GM18873 (cell line): ENCODE results near the gene EP400.
"Not testable (repeated sequence)": the region's sequence is repeated elsewhere in the genome, so short reads cannot be mapped to it uniquely, and the experiment has no call there.

ENCODE experiments used
- ATAC-seq: cut with Tn5 transposase; IDR thresholded peaks from one replicate; pipeline ENCODE4 v1.9.1; 2021; ENCODE audit warnings: mild to moderate bottlenecking, moderate library complexity, moderate number of reproducible peaks; ENCODE audit not compliant: unreplicated experiment, low FRiP score

EP400 gene

DNA sequence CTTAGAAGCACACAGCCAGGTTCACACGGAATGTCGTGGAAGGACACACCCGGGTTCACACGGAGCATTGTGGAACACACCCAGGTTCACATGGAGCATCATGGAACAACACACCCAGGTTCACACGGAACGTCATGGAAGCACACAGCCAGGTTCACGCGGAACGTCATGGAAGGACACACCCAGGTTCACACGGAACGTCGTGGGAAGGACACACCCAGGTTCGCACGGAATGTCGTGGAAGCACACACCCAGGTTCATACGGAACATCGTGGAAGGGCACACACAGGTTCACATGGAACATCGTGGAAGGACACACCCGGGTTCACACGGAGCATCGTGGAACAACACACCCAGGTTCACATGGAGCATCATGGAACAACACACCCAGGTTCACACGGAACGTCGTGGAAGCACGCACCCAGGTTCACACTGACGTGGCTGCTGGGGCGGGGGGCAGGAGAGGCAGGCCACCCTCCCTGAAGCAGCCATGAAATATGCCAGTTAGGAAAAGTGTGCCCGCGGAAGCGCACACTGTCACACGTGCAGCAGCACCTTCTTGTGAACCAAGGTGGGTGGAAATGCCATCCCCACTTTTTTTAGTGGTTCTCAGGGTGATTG lies 86.4 kb downstream of the EP400 start:
- no peak for ATAC-seq

GRCh38 chr12:132040906-132041606 lies 91.3 kb downstream of the EP400 start:
- ATAC-seq, result no peak

DNA sequence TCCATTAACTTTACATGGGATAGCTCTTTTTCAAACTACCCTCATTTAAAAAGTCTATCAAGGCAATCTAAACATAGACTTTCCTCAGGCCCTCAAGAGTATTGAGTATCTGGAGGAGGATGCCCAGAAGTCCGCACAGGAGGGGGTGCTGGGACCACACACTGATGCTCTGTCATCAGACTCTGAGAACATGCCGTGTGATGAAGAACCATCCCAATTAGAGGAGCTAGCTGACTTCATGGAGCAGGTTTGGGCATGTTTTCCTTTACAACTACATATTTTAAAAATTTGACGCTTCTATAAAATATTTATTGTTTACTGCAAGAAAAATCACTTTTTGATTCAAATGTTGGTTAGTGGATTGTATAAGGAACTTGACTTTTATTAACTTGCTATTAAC lies 93.5 kb downstream of the EP400 start:
- no peak for ATAC-seq

- ATAC-seq, result no peak
Measured at GRCh38 chr12:132043770-132044467, 94.2 kb downstream of the EP400 start.

DNA sequence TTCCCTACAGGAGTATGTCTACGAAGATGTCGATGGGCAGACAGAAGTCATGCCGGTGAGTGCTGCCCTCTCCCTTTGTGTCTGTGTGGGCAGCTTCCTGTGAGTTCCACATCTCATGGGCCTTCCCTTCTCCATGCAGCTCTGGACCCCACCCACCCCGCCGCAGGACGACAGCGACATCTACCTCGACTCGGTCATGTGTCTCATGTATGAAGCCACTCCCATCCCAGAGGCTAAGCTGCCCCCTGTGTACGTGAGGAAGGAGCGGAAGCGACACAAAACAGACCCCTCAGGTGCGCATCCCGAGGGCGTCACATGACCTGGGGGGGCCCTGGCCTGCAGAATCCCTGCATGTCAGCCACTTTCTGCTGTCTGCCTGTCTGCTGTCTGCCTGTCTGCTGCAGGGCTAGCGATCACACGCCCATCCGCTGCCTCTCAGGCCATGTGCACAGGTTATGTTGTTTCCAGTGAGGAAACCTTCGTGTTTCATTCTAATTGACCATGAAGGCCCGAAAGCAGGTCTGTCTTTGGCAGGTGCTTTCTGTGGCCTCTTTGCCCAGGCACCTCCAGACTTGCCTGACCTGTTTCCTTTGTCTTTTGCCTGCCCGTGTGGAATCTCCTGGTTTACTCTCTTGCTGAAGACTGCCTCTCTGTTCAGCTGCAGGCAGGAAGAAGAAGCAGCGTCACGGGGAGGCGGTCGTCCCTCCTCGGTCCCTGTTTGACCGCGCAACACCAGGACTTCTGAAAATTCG lies 95.1 kb downstream of the EP400 start:
- ATAC-seq, result no peak

- ATAC-seq, result no peak
Measured at GRCh38 chr12:132045751-132046150, 96.0 kb downstream of the EP400 start.

- no peak for ATAC-seq
Measured at GRCh38 chr12:132046561-132046960, 96.8 kb downstream of the EP400 start.

DNA sequence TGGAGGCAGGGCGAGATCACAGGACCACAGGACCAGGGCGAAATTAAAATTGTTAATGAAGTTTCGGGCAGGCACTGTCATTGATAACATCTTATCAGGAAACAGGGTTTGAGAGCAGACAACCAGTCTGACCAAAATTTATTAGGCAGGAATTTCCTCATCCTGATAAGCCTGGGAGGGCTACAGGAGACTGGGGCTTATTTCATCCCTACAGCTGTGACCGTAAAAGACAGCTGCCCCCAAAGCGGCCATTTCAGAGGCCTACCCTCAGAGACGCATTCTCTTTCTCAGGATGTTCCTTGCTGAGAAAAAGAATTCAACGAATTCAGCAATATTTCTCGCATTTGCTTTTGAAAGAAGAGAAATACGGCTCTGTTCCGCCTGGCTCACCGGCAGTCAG lies 97.9 kb downstream of the EP400 start:
- ATAC-seq, result not testable (repeated sequence)

DNA sequence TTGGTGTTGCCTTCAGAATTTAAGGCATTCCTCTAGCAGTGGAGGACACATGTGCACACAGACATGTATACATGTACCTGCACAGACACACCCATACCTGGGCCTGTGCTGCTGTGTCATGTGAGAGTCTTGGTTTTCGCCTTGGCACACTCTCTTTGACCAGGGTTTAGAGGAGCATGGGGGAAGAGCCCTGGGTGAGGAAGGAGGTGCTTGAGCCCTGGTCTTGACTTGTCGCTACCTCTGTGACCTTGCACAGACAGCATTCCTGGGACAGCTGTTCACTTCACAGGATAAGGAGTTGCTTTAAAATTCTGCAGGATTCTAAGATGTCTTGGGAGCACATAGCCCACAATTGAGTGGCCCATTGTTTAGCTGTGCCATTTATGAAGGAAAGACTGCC lies 99.7 kb downstream of the EP400 start:
- ATAC-seq, result no peak

DNA sequence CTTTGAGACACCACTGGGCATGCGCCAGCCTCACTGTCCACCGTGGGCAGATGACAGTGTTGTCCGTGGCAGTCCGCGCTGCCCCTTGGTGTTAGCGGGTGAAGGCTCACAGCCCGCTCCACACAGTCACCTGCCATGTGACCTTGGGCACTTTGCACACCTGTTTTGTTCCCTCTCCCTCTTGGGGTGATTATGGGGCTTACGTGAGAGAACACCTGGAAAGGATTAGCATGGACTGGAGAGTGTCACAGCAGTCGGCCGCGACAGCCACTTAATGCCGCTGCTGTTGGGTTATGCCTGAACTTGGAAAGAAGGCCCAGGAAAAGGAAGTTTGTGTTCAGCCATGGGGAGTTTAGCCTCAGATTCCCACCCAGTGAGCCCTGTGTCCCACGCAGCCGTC lies 100.1 kb downstream of the EP400 start:
- ATAC-seq, result no peak

GRCh38 chr12:132051718-132052117 lies 102.0 kb downstream of the EP400 start:
- ATAC-seq, result not testable (repeated sequence)

GRCh38 chr12:132052196-132052932 lies 102.6 kb downstream of the EP400 start:
- ATAC-seq, result no peak

- ATAC-seq, result no peak
Measured at GRCh38 chr12:132053338-132054330, 103.9 kb downstream of the EP400 start.

GRCh38 chr12:132054983-132055382 lies 105.2 kb downstream of the EP400 start:
- no peak for ATAC-seq

DNA sequence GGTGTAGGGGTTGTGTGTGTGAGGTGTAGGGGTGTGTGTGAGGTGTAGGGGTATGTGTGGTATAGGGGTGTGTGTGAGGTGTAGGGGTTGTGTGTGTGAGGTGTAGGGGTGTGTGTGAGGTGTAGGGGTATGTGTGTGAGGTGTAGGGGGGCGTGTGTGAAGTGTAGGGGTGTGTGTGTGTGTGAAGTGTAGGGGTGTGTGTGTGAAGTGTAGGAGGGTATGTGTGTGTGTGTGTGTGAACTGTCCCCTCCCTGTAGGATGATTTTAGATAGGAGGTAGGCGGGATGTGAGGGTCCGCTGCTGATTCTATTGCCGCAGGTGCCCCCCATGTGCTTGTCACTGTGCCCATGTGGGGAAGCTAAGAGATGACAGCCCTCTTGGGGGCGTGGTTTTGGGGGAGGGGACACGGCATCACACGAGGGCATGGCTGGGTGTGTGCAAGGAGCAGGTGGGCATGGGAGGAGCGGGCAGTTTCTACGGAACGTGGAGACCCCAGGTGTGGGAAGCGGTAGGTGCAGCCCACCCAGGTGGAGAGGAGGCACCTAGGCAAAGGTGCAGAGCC lies 105.9 kb downstream of the EP400 start:
- ATAC-seq, result no peak

DNA sequence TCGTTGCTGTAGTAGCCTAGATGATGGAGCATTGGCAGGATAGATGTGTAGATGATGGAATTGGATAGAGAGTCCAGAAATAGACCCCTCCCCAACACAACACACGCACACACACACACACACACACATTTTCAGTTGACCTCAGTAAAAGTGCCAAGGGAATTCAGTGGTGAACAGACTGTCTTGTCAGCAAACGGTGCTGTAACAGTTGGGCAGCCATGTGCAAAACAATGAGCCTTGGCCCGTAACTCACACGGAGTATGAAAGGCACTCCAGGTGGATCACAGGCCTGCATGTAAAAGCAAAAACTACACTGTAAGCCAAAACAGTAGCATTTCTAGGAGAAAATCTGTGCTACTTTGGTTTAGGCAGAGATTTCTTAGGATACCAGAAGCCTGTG lies 106.6 kb downstream of the EP400 start:
- ATAC-seq, result no peak

- ATAC-seq, result no peak
Measured at GRCh38 chr12:132056951-132057350, 107.2 kb downstream of the EP400 start.

GRCh38 chr12:132057691-132058090 lies 107.9 kb downstream of the EP400 start:
- no peak for ATAC-seq

GRCh38 chr12:132061197-132061596 lies 111.5 kb downstream of the EP400 start:
- no peak for ATAC-seq
